Suprapubic skin (tissue), 4 donors: ENCODE measurements around the gene UTP15.

Experiments used
- EP300 ChIP-seq: sonication (generic); formaldehyde crosslinking; IDR thresholded peaks from one replicate; pipeline ENCODE4 v1.6.1; 2017; ENCODE audit warnings: antibody characterized with exemption
- POLR2A ChIP-seq, 2 donors: fragments of 450-650 bp; IDR thresholded peaks; one replicate each; pipeline ENCODE4 v1.6.1; 2017; ENCODE audit warnings: antibody characterized with exemption in 2 of 2, mild to moderate bottlenecking in 2 of 2, moderate library complexity in 2 of 2
- POLR2AphosphoS5 ChIP-seq, 3 donors: sonication (generic); formaldehyde crosslinking; IDR thresholded peaks; one replicate each; pipeline ENCODE4 v1.6.1; 2017; ENCODE audit warnings: antibody characterized with exemption in 3 of 3
- TF ChIP-seq, protein P1 (sequence below), 2 donors: fragments of 200-600 bp in 1 of 2; fragments of 450-650 bp in 1 of 2; sonication (generic) in 1 of 2; IDR thresholded peaks; one replicate each; pipeline ENCODE4 v1.5.1; 2016 to 2019; ENCODE audit warnings: antibody characterized with exemption in 2 of 2, mild to moderate bottlenecking in 1 of 2, moderate library complexity in 1 of 2

DNA sequence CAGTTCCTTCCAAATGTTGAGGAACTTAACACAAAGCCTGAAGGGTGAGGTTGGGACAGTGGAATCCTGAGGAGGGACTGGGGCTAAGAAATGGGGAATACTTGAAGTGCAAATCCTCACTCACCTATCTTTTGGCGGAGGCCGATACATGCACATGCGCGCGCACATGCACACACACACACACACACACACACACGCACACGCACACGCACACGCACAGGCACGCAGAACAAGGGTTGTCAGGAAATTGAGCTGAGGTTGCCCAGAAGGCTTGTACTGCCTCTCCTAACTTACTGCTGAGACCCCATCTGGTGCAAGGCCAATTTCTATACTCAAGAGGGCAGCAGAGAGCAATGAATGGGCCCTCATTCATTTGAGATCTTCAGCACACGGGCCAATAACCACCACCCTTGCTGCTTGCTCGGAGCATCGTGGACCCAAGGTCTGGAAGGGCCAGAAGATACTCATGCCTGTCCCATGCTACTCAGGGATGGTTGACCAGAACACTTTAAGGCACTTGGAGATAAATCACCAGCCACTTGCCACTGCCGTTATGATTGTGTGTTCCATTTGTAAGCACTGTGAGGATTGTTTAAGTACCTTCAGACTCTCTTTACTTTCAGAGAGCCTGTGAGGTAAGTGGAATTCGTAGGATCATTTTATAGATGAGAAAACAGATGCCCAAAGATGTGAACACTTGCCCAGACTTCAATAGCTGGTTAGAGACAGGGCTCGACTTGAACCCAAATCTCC lies 45.8 kb upstream of the UTP15 start:
- no peak for TF ChIP-seq POLR2A (IDR thresholded peaks at IDR 0.05)
- no peak for TF ChIP-seq POLR2AphosphoS5 (IDR thresholded peaks at IDR 0.05)
- TF ChIP-seq, protein P1, sequence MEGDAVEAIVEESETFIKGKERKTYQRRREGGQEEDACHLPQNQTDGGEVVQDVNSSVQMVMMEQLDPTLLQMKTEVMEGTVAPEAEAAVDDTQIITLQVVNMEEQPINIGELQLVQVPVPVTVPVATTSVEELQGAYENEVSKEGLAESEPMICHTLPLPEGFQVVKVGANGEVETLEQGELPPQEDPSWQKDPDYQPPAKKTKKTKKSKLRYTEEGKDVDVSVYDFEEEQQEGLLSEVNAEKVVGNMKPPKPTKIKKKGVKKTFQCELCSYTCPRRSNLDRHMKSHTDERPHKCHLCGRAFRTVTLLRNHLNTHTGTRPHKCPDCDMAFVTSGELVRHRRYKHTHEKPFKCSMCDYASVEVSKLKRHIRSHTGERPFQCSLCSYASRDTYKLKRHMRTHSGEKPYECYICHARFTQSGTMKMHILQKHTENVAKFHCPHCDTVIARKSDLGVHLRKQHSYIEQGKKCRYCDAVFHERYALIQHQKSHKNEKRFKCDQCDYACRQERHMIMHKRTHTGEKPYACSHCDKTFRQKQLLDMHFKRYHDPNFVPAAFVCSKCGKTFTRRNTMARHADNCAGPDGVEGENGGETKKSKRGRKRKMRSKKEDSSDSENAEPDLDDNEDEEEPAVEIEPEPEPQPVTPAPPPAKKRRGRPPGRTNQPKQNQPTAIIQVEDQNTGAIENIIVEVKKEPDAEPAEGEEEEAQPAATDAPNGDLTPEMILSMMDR (IDR thresholded peaks at IDR 0.05), result peak; percentile 52 to 77
- no peak for TF ChIP-seq EP300
